Activated CD4-positive, alpha-beta memory T cell treated with anti-CD3 and anti-CD28 coated beads, Interleukin-2, amount 10 ng/mL, durations not matched to agents 7 days and 5 days (primary cell): ENCODE data around the gene ITIH2. TPM values are rescaled to one million over a fixed set of nuclear protein-coding genes. Genes with fewer than 3 reads are reported as not detected.

Experiments
- CTCF ChIA-PET: fragments of 350-600 bp; sonication (Branson Sonifier 250); formaldehyde crosslinking; loops from one replicate; lab custom pipeline; 2021; ENCODE audit warnings: antibody characterized with exemption, inconsistent platforms; lab: Charles Lee
- POLR2A ChIA-PET: fragments of 350-600 bp; sonication (Branson Sonifier 250); formaldehyde crosslinking; loops from one replicate; lab custom pipeline; 2021; ENCODE audit warnings: antibody characterized with exemption; lab: Charles Lee
- DNase-seq: peaks from one replicate; pipeline ENCODE4 v3.0.0-alpha.2; 2020
- H3K27ac Mint-ChIP-seq: one replicate; pipeline ENCODE4 v1.8.0; 2021; ENCODE audit warnings: mild to moderate bottlenecking, mixed read lengths
- H3K27me3 Mint-ChIP-seq: one replicate; pipeline ENCODE4 v1.8.0; 2021; ENCODE audit warnings: mixed read lengths
- H3K36me3 Mint-ChIP-seq: one replicate; pipeline ENCODE4 v1.8.0; 2021; ENCODE audit warnings: low read depth, mixed read lengths
- H3K4me1 Mint-ChIP-seq: one replicate; pipeline ENCODE4 v1.8.0; 2021; ENCODE audit warnings: mixed read lengths
- H3K4me3 Mint-ChIP-seq: one replicate; pipeline ENCODE4 v1.8.0; 2021; ENCODE audit warnings: mild to moderate bottlenecking, mixed read lengths
- H3K9me3 Mint-ChIP-seq: one replicate; pipeline ENCODE4 v1.8.0; 2021; ENCODE audit warnings: mixed read lengths
- total RNA-seq, 2 experiments: library from RNA; stranded (reverse); gene quantifications; one replicate each; pipeline ENCODE4 v1.2.3, GENCODE V29; 2021

Gene ITIH2
- total RNA-seq, 2 experiments from 2014 or later: not detected

- peaks cover 68% of the 10 kb centered on the region for H3K36me3 Mint-ChIP-seq
- no peaks in the 10 kb centered on the region for H3K27me3 Mint-ChIP-seq
- no peak for DNase-seq
- no peak overlapping the region for H3K4me3 Mint-ChIP-seq
- H3K9me3 Mint-ChIP-seq: no peaks in the 10 kb centered on the region
- ChIA-PET CTCF (interaction anchor here (0.6 to 0.9 kb wide), 2 partner anchors 21 kb away, joined by 3 read pairs; partner anchors contain the start of gene TAF3), POLR2A (interaction anchor here (0.8 to 4.1 kb wide), 3 partner anchors 9 to 20 kb away, joined by 3 to 24 read pairs (median 10); partner anchors contain the start of genes ATP5F1C, KIN and TAF3)
- peaks cover 37% of the 10 kb centered on the region for H3K4me1 Mint-ChIP-seq
- no peak overlapping the region for H3K27ac Mint-ChIP-seq
Measured at GRCh38 chr10:7797582-7797981, 94.5 kb downstream of the ITIH2 start.

Other genes starting within 250 kb of the ITIH2 start
- not detected for gene ITIH5, start 36.4 kb upstream of the ITIH2 start, total RNA-seq
- 10 to 100 TPM; 13.8 to 15.8 TPM for gene KIN, start 84.7 kb downstream of the ITIH2 start, total RNA-seq
- gene ATP5F1C, start 84.9 kb downstream of the ITIH2 start, total RNA-seq: 100 to 1,000 TPM; 273 to 278 TPM
- gene TAF3, start 115.2 kb downstream of the ITIH2 start, total RNA-seq: 10 to 100 TPM; 12.7 to 13.0 TPM